PC-3 (cell line): ENCODE measurements around the gene DGKH. TPM values are rescaled to one million over a fixed set of nuclear protein-coding genes. Genes with fewer than 3 reads are reported as not detected.

ENCODE experiments used
- ATAC-seq: fragments of 200-7000 bp; cut with Tn5 transposase; 2 replicates; pipeline ENCODE4 v1.9.1; 2020; ENCODE audit warnings: mild to moderate bottlenecking, moderate library complexity
- BruUV-seq: library from RNA; stranded (reverse); fragments of 400-500 nt; replicated peaks from 2 replicates; lab custom pipeline; 2021; lab: Mats Ljungman, UMichigan
- CTCF ChIA-PET: fragments of 300-600 bp; sonication (Branson Sonifier 250); formaldehyde crosslinking; loops from one replicate; lab custom pipeline; 2022; ENCODE audit warnings: antibody characterized with exemption; lab: Charles Lee
- POLR2A ChIA-PET: fragments of 300-600 bp; sonication (Branson Sonifier 250); formaldehyde crosslinking; loops from one replicate; lab custom pipeline; 2022; ENCODE audit warnings: antibody characterized with exemption; ENCODE audit not compliant: unreplicated experiment; lab: Charles Lee
- DNase-seq: peaks from one replicate; pipeline ENCODE4 v3.0.0-alpha.2; 2015
- H2AFZ ChIP-seq: fragments of 300-600 bp; sonication (generic); 2 replicates; pipeline ENCODE4 v1.6.0; 2016; ENCODE audit warnings: antibody characterized with exemption, low read length
- H3F3A ChIP-seq: fragments of 300-600 bp; sonication (generic); one replicate; pipeline ENCODE4 v1.6.0; 2017; ENCODE audit warnings: antibody characterized with exemption, low read length, control low read depth, mild to moderate bottlenecking; ENCODE audit not compliant: unreplicated experiment
- H3K27ac ChIP-seq: fragments of 300-600 bp; sonication (generic); 2 replicates; pipeline ENCODE4 v1.5.1; 2016; ENCODE audit warnings: mild to moderate bottlenecking, low read length
- H3K27me3 ChIP-seq: fragments of 300-600 bp; sonication (generic); 2 replicates; pipeline ENCODE4 v1.6.1; 2016; ENCODE audit warnings: low read length, mixed read lengths
- H3K36me3 ChIP-seq: fragments of 300-600 bp; sonication (generic); 2 replicates; pipeline ENCODE4 v1.6.1; 2016; ENCODE audit warnings: low read depth, mixed run types, low read length, mixed read lengths
- H3K4me1 ChIP-seq: fragments of 300-600 bp; sonication (generic); 2 replicates; pipeline ENCODE4 v1.5.1; 2016; ENCODE audit warnings: low read length; ENCODE audit not compliant: insufficient read depth
- H3K4me2 ChIP-seq: fragments of 300-600 bp; sonication (generic); 2 replicates; pipeline ENCODE4 v1.6.0; 2016; ENCODE audit warnings: low read length
- H3K4me3 ChIP-seq: fragments of 300-600 bp; sonication (generic); 2 replicates; pipeline ENCODE4 v1.5.1; 2016; ENCODE audit warnings: mild to moderate bottlenecking, low read length, mixed read lengths
- H3K79me2 ChIP-seq: fragments of 300-600 bp; sonication (generic); 2 replicates; pipeline ENCODE4 v1.6.1; 2017; ENCODE audit warnings: low read length, mixed read lengths
- H3K9ac ChIP-seq: fragments of 300-600 bp; sonication (generic); 2 replicates; pipeline ENCODE4 v1.6.0; 2016; ENCODE audit warnings: mild to moderate bottlenecking, low read length
- H3K9me2 ChIP-seq: fragments of 300-600 bp; sonication (generic); replicated peaks from 2 replicates; pipeline ENCODE4 v1.6.1; 2016; ENCODE audit warnings: mixed run types, low read length, mixed read lengths
- H3K9me3 ChIP-seq: fragments of 300-600 bp; sonication (generic); 2 replicates; pipeline ENCODE4 v1.6.1; 2016; ENCODE audit warnings: low read length, mixed read lengths
- H4K20me1 ChIP-seq: fragments of 300-600 bp; sonication (generic); 2 replicates; pipeline ENCODE4 v1.6.1; 2016; ENCODE audit warnings: low read length, mixed read lengths
- EZH2 ChIP-seq: fragments of 300-600 bp; sonication (generic); IDR thresholded peaks from one replicate; pipeline ENCODE4 v1.6.1; 2017; ENCODE audit warnings: antibody characterized with exemption, mild to moderate bottlenecking, low read length; ENCODE audit not compliant: unreplicated experiment
- EZH2phosphoT487 ChIP-seq: fragments of 300-600 bp; sonication (generic); IDR thresholded peaks from 2 replicates; pipeline ENCODE4 v1.6.1; 2018; ENCODE audit warnings: mild to moderate bottlenecking, antibody characterized with exemption, low read length, borderline replicate concordance
- intact Hi-C: fragments of 100-400 bp; cut with micrococcal nuclease; formaldehyde crosslinking; loops from 2 replicates; pipeline ENCODE4 v1.9.0; 2023
- total RNA-seq: library from RNA; depleted of rRNA; stranded (reverse); fragments of >200 nt; gene quantifications from 2 replicates; pipeline ENCODE4 v1.2.3, GENCODE V29; 2014
- TF ChIP-seq, protein P1 (sequence below): fragments of 300-600 bp; sonication (generic); conservative IDR thresholded peaks from 2 replicates; pipeline ENCODE4 v1.5.1; 2017; ENCODE audit warnings: antibody characterized with exemption, low read depth, mild to moderate bottlenecking, low read length

Gene DGKH
- total RNA-seq, 1 experiment from 2014 or later, result 5.9 TPM

- BruUV-seq, result no TSS peak
- CTCF ChIA-PET, result no interaction called here
- Histone ChIP-seq H3K4me1 (no peaks in the 10 kb centered on the region), H4K20me1 (no peaks in the 10 kb centered on the region), H3K4me2 (no peak overlapping the region), H3K36me3 (peaks cover 2% of the 10 kb centered on the region; the same call in 1 of the 2 replicates), H3K4me3 (no peak overlapping the region), H3K9me2 (no peaks in the 10 kb centered on the region), H3K27ac (no peak overlapping the region), H3K9me3 (no peaks in the 10 kb centered on the region), H3K79me2 (no peaks in the 10 kb centered on the region), H3F3A (no peaks in the 10 kb centered on the region), H2AFZ (no peak overlapping the region), H3K9ac (no peak overlapping the region), H3K27me3 (no peaks in the 10 kb centered on the region)
- ATAC-seq (no peak), DNase-seq (no peak)
- POLR2A ChIA-PET, result no interaction called here
- TF ChIP-seq, protein P1, sequence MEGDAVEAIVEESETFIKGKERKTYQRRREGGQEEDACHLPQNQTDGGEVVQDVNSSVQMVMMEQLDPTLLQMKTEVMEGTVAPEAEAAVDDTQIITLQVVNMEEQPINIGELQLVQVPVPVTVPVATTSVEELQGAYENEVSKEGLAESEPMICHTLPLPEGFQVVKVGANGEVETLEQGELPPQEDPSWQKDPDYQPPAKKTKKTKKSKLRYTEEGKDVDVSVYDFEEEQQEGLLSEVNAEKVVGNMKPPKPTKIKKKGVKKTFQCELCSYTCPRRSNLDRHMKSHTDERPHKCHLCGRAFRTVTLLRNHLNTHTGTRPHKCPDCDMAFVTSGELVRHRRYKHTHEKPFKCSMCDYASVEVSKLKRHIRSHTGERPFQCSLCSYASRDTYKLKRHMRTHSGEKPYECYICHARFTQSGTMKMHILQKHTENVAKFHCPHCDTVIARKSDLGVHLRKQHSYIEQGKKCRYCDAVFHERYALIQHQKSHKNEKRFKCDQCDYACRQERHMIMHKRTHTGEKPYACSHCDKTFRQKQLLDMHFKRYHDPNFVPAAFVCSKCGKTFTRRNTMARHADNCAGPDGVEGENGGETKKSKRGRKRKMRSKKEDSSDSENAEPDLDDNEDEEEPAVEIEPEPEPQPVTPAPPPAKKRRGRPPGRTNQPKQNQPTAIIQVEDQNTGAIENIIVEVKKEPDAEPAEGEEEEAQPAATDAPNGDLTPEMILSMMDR, result no peak
- TF ChIP-seq EZH2phosphoT487 (no peak), EZH2 (no peak)
- intact Hi-C loops, result no loop called here
Measured at GRCh38 chr13:42123600-42123999, 75.2 kb downstream of the DGKH start.

GRCh38 chr13:42125046-42125445, 76.6 kb downstream of the DGKH start:
- H3K9me3 ChIP-seq, result no peaks in the 10 kb centered on the region
- H4K20me1 ChIP-seq, result no peaks in the 10 kb centered on the region
- H3K79me2 ChIP-seq, result no peaks in the 10 kb centered on the region
- peaks cover 4% of the 10 kb centered on the region; the same call in 1 of the 2 replicates for H3K36me3 ChIP-seq
- no peak overlapping the region for H2AFZ ChIP-seq
- no peak overlapping the region for H3K9ac ChIP-seq
- ChIA-PET POLR2A (interaction anchor here (0.7 kb wide), 1 partner anchor 41 kb away, joined by 4 read pairs; no protein-coding TSS in a partner anchor), CTCF (no interaction called here)
- H3K4me2 ChIP-seq, result no peak overlapping the region
- no peak for TF ChIP-seq EZH2phosphoT487
- TF ChIP-seq, protein P1, result no peak
- TF ChIP-seq EZH2, result no peak
- DNase-seq (no peak), ATAC-seq (no peak)
- no peak overlapping the region for H3K4me3 ChIP-seq
- intact Hi-C loops, result no loop called here
- H3K27me3 ChIP-seq, result no peaks in the 10 kb centered on the region
- H3K9me2 ChIP-seq, result no peaks in the 10 kb centered on the region
- H3F3A ChIP-seq, result no peaks in the 10 kb centered on the region
- BruUV-seq, result no TSS peak
- no peaks in the 10 kb centered on the region for H3K4me1 ChIP-seq
- no peak overlapping the region for H3K27ac ChIP-seq

DNA sequence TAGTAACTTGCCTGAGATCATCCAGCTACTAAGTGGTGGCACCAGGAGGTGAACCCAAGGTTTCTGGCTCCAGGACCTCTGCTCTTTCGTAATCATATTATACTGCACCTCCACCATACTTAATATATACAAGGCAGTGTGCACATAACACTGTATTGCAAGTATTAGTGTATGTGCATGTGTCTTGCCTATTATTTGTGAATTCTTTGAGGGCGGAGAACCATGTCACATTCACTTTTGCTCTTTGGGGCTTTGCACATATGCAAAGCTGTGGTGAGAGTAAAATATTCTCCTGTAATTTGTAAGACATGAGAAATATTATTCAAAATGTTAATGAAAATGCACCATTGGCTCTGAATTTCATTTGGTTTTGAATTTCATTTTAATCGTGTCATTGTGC, 78.6 kb downstream of the DGKH start:
- Histone ChIP-seq H3K4me3 (no peak overlapping the region), H3K79me2 (no peaks in the 10 kb centered on the region), H3K9ac (no peak overlapping the region), H3K9me3 (no peaks in the 10 kb centered on the region), H3K27me3 (no peaks in the 10 kb centered on the region), H3K9me2 (no peaks in the 10 kb centered on the region), H3F3A (no peaks in the 10 kb centered on the region), H3K27ac (no peak overlapping the region), H3K36me3 (peaks cover 4% of the 10 kb centered on the region; the same call in 1 of the 2 replicates), H2AFZ (no peak overlapping the region), H3K4me1 (no peaks in the 10 kb centered on the region), H3K4me2 (no peak overlapping the region), H4K20me1 (no peaks in the 10 kb centered on the region)
- POLR2A ChIA-PET, result no interaction called here
- intact Hi-C loops, result no loop called here
- BruUV-seq, result no TSS peak
- TF ChIP-seq, protein P1, result no peak
- TF ChIP-seq EZH2phosphoT487 (no peak), EZH2 (no peak)
- CTCF ChIA-PET, result no interaction called here
- DNase-seq, result no peak
- ATAC-seq, result no peak
